Fibroblast of villous mesenchyme (primary cell): ENCODE measurements around the gene ABI3. TPM values are rescaled to one million over a fixed set of nuclear protein-coding genes. Genes with fewer than 3 reads are reported as not detected.

Experiments used
- DNase-seq: peaks from one replicate; pipeline ENCODE4 v3.0.0-alpha.2; 2010; ENCODE audit warnings: low read depth
- H3K4me3 ChIP-seq: 2 replicates; pipeline ENCODE4 v1.5.1; 2011; ENCODE audit warnings: low read depth, mild to moderate bottlenecking, low read length
- total RNA-seq: library from RNA; depleted of rRNA; stranded (reverse); fragments of >200 nt; gene quantifications from 2 replicates; pipeline ENCODE4 v1.2.3, GENCODE V29; 2012
- TF ChIP-seq, protein P1 (sequence below): IDR thresholded peaks from 2 replicates; pipeline ENCODE4 v1.5.1; 2012; ENCODE audit warnings: low read depth, mild to moderate bottlenecking, low read length; ENCODE audit not compliant: insufficient read depth

ABI3 gene
- total RNA-seq, 1 donor: 1.7 TPM

GRCh38 chr17:49191917-49192741 is 18.4 kb upstream of the ABI3 start:
- TF ChIP-seq, protein P1, sequence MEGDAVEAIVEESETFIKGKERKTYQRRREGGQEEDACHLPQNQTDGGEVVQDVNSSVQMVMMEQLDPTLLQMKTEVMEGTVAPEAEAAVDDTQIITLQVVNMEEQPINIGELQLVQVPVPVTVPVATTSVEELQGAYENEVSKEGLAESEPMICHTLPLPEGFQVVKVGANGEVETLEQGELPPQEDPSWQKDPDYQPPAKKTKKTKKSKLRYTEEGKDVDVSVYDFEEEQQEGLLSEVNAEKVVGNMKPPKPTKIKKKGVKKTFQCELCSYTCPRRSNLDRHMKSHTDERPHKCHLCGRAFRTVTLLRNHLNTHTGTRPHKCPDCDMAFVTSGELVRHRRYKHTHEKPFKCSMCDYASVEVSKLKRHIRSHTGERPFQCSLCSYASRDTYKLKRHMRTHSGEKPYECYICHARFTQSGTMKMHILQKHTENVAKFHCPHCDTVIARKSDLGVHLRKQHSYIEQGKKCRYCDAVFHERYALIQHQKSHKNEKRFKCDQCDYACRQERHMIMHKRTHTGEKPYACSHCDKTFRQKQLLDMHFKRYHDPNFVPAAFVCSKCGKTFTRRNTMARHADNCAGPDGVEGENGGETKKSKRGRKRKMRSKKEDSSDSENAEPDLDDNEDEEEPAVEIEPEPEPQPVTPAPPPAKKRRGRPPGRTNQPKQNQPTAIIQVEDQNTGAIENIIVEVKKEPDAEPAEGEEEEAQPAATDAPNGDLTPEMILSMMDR: peak; percentile 25
- DNase-seq: peak; percentile 84
- H3K4me3 ChIP-seq: peak overlapping the region; percentile 80

- TF ChIP-seq, protein P1: no peak
- H3K4me3 ChIP-seq: peak overlapping the region; percentile 80
- peak; percentile 58 for DNase-seq
Measured at GRCh38 chr17:49193513-49194296, 16.8 kb upstream of the ABI3 start.

GRCh38 chr17:49194297-49194607 is 16.3 kb upstream of the ABI3 start:
- TF ChIP-seq, protein P1: no peak
- H3K4me3 ChIP-seq: no peak overlapping the region
- DNase-seq: no peak

DNA sequence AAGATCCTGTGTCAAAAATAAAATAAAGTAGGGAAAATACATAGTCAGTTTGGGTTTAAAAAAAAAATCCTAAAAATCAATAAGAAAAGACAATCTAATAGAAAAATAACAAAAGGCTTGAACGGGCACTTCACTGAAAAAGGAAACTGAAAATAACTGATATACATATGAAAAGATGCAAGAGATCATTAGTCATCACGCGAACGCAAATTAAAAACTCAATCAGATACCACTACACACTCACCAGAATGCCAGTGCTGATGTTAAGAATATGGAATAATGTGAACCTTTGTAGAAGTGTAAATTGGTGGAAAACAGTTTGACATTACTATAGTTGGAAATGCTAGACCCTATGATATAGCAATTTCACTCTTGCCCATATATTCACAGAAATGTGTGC is 14.8 kb upstream of the ABI3 start:
- DNase-seq: no peak
- TF ChIP-seq, protein P1: no peak
- no peak overlapping the region for H3K4me3 ChIP-seq

DNA sequence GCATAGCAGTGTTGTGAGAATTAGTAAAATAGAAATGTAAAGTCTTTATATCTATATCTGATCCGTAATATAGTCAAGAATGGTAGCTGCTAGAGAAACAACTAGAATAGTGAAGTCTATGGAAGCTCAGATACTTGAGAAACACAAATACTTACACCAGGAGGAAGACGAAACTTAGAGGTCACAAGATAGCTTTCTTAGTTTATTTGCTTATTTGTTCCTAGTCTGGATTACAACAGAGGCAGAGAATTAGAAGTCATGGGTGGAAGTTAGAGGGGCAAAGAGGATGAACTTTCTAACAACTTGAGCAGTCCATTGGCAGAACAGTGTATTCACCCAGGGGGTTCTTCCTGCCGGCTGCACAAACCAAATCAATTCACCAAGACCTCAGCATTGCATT is 14.0 kb upstream of the ABI3 start:
- TF ChIP-seq, protein P1: no peak
- no peak overlapping the region for H3K4me3 ChIP-seq
- DNase-seq: no peak

DNA sequence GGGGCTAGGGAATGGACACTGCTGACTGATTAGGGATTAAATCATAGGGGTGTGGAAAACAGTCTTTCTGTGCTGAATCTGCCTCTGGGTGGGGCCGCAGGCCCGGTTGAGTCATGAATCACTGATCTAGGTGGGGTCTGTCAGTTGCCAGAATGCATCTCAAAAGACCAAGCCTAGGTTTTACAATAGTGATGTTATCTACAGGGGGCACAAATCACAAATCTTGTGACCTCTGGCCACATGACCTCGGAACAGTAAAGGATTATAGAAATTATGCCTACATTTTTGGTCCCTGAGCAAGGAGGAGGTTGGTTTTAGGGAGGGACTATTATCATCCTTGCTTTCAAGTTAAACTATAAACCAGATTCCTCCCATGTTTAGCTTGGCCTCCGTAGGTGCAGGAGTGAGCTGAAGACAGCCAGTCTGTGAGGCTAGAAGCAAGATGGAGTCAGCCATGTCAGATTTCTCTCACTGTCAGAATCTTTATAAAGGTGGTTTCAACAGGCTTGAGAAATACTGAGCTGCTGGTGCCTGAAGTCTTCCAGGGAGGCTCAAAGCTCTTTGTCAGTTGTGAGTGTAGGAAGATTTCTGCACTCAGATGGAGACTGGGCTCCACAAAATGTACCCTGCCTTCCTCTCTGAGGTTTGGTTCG is 13.0 kb upstream of the ABI3 start:
- no peak for DNase-seq
- no peak overlapping the region for H3K4me3 ChIP-seq
- TF ChIP-seq, protein P1: no peak
